Type B pancreatic cell (in vitro differentiated cells): Measurements from ENCODE around the gene RAD51B. TPM values are rescaled to one million over a fixed set of nuclear protein-coding genes. Genes with fewer than 3 reads are reported as not detected.
A peak's percentile ranks its signal among the peaks of the same experiment; 100 is the strongest.

Source experiments
- DNase-seq: peaks from one replicate; pipeline ENCODE4 v3.0.0; 2021; ENCODE audit warnings: mixed read lengths; ENCODE audit not compliant: unreplicated experiment; ENCODE audit errors: extremely low spot score
- H3K27ac Mint-ChIP-seq: 2 replicates; pipeline ENCODE4 v1.8.0; 2021; ENCODE audit warnings: mild to moderate bottlenecking, mixed read lengths
- H3K27me3 Mint-ChIP-seq: 2 replicates; pipeline ENCODE4 v1.8.0; 2021; ENCODE audit warnings: mixed read lengths
- H3K36me3 Mint-ChIP-seq: 2 replicates; pipeline ENCODE4 v1.8.0; 2021; ENCODE audit warnings: mixed read lengths
- H3K4me1 Mint-ChIP-seq: one replicate; pipeline ENCODE4 v1.8.0; 2021; ENCODE audit warnings: mixed read lengths; ENCODE audit not compliant: unreplicated experiment
- H3K4me3 Mint-ChIP-seq: 2 replicates; pipeline ENCODE4 v1.8.0; 2021; ENCODE audit warnings: mild to moderate bottlenecking, mixed read lengths
- H3K9me3 Mint-ChIP-seq: 2 replicates; pipeline ENCODE4 v1.8.0; 2021; ENCODE audit warnings: mixed read lengths
- total RNA-seq: library from RNA; stranded (reverse); gene quantifications from 2 replicates; pipeline ENCODE4 v1.2.1, GENCODE V29; 2021; ENCODE audit warnings: low replicate concordance
- TF ChIP-seq, protein P1 (sequence below): fragments of 200-600 bp; sonication (generic); conservative IDR thresholded peaks from 2 replicates; pipeline ENCODE4 v1.5.0; 2021; ENCODE audit warnings: antibody characterized with exemption, mild to moderate bottlenecking

RAD51B gene
- total RNA-seq, 1 donor from 2014 or later = 27.3 TPM

DNA sequence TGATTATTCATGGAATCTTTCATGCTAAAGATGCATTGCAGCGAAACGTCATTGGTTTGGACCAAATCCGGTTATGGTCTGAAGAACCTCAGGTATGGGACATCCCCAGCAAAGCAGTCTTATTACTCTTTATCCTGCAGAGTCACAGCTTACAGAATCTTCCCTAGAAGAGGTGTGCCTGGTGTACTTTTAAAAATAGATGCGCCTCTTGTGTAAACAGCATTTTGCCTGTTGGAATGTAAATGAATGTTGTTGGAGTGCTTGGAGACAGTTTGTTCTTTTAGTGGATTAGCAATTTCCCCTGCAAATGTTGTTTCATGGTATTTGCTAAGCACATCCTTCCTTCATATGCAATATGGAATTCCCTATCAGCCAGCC is 730.7 kb downstream of the RAD51B start:
- Mint-ChIP-seq H3K4me3 (peak overlapping the region; percentile 50), H3K27ac (peak overlapping the region; percentile 83), H3K27me3 (no peaks in the 10 kb centered on the region), H3K9me3 (peaks cover 19% of the 10 kb centered on the region), H3K36me3 (peaks cover 10% of the 10 kb centered on the region), H3K4me1 (peaks cover 61% of the 10 kb centered on the region)
- TF ChIP-seq, protein P1, sequence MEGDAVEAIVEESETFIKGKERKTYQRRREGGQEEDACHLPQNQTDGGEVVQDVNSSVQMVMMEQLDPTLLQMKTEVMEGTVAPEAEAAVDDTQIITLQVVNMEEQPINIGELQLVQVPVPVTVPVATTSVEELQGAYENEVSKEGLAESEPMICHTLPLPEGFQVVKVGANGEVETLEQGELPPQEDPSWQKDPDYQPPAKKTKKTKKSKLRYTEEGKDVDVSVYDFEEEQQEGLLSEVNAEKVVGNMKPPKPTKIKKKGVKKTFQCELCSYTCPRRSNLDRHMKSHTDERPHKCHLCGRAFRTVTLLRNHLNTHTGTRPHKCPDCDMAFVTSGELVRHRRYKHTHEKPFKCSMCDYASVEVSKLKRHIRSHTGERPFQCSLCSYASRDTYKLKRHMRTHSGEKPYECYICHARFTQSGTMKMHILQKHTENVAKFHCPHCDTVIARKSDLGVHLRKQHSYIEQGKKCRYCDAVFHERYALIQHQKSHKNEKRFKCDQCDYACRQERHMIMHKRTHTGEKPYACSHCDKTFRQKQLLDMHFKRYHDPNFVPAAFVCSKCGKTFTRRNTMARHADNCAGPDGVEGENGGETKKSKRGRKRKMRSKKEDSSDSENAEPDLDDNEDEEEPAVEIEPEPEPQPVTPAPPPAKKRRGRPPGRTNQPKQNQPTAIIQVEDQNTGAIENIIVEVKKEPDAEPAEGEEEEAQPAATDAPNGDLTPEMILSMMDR = no peak
- no peak for DNase-seq

DNA sequence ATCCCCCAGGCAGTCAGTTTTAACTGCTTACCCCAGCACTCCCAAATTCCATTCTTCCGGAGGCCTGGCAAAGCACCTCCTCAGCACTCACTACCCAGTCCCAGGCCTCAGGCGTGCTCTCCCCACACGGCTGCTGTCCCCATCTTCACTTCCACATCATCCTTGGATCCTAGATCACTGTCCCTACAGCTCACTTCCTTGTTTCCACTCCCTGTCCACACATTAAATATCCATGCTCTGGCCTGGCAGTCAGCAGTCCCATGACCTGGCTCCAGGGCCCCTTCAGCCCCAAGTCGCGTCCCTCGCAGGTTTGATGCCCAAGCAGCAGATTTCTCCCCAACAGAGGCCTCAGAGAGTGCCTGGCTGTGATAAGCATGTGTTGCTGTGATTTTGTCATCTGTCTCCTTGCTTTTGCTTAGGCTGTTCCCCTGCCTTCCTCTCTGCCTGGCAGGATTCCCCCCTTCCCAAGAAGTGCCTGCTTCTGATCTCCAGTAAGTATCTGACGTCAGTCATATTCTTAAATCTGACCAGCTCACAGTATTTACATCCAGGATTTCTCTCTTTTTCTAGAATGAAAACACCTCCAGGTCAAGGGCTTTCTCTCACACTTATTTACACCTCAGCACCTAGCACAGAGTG is 731.6 kb downstream of the RAD51B start:
- H3K27ac Mint-ChIP-seq = peak overlapping the region; percentile 83

DNA sequence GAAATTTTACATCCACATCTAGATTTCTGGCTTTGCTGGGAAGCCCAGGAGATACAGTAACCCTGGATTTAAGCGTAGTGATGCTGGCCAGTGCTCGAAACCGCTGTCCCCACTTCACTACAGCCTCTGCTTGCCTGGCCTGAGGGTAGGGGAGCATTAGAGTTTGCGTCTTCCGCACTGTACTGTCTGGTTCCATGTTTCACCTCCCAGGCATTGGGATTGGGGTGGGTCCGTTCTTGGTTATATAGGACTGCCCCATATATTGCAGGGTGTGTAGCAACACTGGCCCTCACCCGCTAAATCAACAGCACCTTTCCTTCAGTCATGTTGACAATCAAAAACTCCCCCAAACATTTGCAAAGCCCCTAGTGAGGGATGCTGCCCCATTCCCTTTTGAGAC is 732.5 kb downstream of the RAD51B start:
- peak overlapping the region; percentile 47 for H3K27ac Mint-ChIP-seq
- H3K9me3 Mint-ChIP-seq = peaks cover 14% of the 10 kb centered on the region
- no peaks in the 10 kb centered on the region for H3K27me3 Mint-ChIP-seq
- TF ChIP-seq, protein P1 = no peak
- DNase-seq = no peak
- H3K4me1 Mint-ChIP-seq = peaks cover 63% of the 10 kb centered on the region
- H3K4me3 Mint-ChIP-seq = no peak overlapping the region
- peaks cover 11% of the 10 kb centered on the region for H3K36me3 Mint-ChIP-seq

More for the DNA sequence above, 731.6 kb downstream of the RAD51B start:
- TF ChIP-seq, protein P1 = no peak
- Mint-ChIP-seq H3K4me3 (peak overlapping the region; percentile 70), H3K4me1 (peaks cover 61% of the 10 kb centered on the region), H3K36me3 (peaks cover 12% of the 10 kb centered on the region), H3K27me3 (no peaks in the 10 kb centered on the region), H3K9me3 (peaks cover 15% of the 10 kb centered on the region)
- DNase-seq = no peak

DNA sequence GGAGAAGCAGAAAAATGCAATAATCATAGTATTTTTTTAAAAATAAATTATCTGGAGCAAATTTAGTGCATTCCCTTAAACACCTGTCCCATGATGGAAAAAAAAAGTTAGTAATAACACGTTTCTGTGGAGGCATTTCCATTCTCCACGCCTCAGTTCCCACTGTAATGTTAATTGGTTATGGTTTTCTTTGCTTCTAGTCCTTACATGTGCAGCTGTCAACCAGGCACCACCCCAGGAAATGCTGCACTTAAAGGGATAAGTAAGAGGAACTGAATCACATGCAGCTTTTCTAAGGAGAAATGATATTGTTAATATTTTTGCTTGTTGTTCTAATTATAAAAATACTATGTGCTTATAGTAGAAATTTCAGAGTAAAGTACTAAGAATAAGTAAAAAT is 733.0 kb downstream of the RAD51B start:
- DNase-seq = no peak
- H3K36me3 Mint-ChIP-seq = peaks cover 16% of the 10 kb centered on the region
- no peak overlapping the region for H3K4me3 Mint-ChIP-seq
- TF ChIP-seq, protein P1 = no peak
- peaks cover 60% of the 10 kb centered on the region for H3K4me1 Mint-ChIP-seq
- H3K27me3 Mint-ChIP-seq = no peaks in the 10 kb centered on the region
- peak overlapping the region; percentile 90 for H3K27ac Mint-ChIP-seq
- H3K9me3 Mint-ChIP-seq = peaks cover 18% of the 10 kb centered on the region

DNA sequence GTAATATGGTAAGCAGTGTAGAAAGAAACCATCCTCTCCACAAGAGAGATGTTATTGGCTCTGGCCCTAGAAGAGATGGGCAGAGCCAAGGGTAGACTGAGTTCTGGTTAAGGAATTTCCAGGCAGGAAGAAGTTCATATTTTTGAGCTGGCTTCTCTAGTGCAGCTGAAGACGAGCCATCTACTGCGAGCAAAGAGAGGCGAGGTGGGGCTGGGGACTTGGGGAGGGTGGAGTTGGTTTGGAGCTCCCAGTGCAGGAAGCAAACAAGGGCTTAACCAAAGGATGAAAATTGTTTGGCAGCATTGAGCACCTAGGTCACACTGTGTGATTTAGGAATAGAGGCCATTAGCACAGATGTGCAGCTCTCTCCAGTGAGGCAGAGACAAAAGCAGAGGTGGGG is 733.7 kb downstream of the RAD51B start:
- peaks cover 16% of the 10 kb centered on the region for H3K9me3 Mint-ChIP-seq
- H3K27ac Mint-ChIP-seq = peak overlapping the region; percentile 90
- peak overlapping the region; percentile 18 for H3K4me3 Mint-ChIP-seq
- peaks cover 18% of the 10 kb centered on the region for H3K36me3 Mint-ChIP-seq
- DNase-seq = no peak
- H3K27me3 Mint-ChIP-seq = no peaks in the 10 kb centered on the region
- TF ChIP-seq, protein P1 = no peak
- H3K4me1 Mint-ChIP-seq = peaks cover 55% of the 10 kb centered on the region
